Stimulated activated CD4-positive, alpha-beta T cell treated with anti-CD3 and anti-CD28 coated beads, Interleukin-4, amount 100 ng/mL, for 24 hours (primary cell): ENCODE measurements around the gene CAMK1G.

Experiments
- DNase-seq: peaks from one replicate; pipeline ENCODE4 v3.0.0-alpha.2; 2020

CAMK1G gene

DNA sequence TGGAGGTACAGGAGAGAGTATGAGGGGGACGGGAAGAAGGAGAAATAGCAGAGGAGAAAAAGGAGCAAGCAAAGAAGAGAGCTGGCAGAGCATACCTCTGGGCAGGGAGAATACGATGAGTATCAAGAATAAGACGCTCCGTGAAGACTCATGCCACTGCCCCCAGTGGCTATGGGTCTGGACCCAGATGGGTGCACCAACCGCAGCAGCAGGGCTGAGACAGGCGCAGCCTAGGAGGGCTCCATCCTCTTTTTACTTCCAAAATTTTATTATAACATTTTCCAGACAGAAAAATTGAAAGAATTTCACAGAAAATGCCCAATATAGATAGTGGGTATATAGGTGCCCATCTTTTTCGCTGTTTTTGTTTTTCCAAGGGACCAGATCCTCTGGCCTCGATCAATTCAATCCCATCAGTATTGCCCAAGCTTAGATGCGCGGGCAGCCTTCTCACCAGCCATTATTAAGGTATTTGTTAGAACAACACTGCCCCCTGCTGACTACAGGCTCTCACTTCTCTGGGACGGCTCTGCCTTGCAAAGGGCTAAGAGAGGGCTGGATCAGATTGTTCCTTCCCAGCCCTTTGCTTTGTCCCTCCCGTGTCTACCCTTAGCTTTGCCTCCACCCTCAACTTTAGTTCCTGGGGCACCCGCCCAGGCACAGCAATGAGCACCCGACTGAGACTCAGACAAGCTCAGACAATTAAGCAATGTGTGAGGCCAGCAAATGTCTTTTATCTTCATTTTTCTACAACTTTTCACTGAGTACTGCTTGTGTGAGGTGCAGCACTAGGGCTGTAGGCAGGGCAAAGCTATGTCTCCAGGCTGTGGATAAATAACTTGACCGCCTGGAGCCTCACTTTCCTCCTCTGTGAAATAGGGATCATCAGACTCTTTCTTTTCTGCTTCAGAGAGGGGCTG, 17.5 kb upstream of the CAMK1G start:
- DNase-seq = peak; percentile 85

DNA sequence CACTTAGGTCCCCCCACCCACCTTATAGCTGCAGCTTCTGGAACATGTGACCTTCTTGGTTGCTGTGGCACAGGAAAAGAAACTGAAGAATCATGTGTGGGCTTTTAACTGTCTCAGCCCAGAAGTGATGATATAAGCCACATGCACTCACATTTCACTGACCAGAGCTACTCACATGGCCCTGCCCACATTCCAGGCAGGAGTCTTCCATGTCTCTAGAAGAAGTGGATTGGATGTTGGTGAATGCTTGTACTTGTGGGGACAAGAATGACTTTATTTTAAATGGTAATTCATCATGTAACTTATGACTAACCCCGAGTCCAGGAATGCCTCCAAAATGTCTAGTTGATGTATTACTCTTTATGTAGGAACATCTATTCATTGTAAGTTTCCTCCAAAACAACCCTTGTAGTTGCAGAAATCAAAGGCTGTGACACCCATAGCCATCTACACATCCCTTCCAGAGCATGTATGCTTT, 15.8 kb upstream of the CAMK1G start:
- no peak for DNase-seq

DNA sequence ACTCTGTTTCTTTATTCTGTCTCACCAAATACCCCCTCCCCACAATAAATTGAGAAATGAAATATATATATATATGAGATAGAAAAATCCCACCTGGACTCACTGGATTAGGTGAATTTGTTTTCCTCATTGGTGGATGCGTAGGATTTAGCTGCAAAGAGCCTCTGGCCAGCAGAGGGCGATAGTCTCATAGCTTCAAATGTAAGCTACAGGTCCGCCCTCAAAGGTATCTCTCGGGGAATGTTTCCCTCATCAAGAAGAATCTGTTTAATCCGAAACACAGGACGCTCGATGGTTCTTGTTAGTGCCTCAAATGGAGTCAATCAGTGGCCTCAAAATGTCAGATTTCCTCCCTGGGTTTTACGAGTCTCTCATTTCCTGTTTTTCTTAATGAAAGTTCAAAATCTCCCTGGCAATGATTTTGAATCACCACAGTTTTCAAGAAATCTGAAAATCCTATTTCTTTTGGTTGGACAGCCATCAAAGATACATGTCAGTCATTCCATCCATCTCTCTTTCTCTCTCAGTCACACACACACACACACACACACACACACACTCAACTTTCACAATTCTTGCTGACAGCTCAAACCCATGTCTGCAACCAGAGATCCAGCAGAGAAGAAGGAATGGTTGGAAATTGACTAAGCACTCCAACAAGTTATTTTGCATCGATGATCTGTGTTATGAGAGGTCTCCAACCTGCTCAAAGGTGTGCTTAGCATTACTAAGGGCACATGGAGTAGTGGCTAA, 13.9 kb upstream of the CAMK1G start:
- DNase-seq = peak; percentile 83

- DNase-seq = no peak
Observed at GRCh38 chr1:209570743-209571142, 12.8 kb upstream of the CAMK1G start.

DNA sequence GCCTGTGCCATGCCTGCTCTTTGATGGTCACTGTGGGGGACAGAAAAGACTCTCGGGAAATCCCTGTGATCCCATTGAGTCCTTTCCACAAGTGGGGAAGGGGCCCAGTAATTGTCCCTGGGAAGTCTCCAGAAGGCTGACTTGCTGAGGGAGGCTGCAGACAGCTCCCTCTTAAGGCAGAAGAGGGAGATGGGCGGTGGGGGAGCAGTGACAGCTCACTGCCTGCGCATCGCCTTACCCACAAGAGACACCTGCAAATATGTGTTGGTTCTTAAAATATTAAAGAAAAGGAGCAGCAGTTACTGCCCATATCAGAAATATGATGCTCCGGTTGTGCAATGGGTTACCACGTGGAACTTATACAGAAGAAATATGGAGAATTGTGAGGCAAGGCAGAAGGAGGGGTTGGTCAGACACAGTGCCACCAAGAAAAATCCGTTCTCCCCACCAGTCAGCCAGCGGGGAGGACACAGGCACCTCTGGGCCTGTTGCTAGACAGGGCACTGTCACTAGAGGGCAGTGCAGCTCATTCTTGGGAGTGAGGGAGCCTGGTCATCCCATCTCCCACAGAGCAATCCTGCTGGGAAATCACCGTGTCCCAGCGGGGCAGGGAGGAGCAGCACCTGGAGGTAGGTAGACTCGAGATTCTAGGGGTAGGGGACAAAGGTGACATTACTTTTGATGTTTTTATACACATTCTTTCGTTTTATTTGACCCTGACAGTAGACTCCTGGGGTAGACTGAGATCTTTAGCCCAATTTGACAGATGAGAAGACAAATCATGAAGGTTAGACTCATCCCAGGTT, 6.9 kb upstream of the CAMK1G start:
- DNase-seq = peak; percentile 76

GRCh38 chr1:209577346-209577745, 6.2 kb upstream of the CAMK1G start:
- no peak for DNase-seq

DNA sequence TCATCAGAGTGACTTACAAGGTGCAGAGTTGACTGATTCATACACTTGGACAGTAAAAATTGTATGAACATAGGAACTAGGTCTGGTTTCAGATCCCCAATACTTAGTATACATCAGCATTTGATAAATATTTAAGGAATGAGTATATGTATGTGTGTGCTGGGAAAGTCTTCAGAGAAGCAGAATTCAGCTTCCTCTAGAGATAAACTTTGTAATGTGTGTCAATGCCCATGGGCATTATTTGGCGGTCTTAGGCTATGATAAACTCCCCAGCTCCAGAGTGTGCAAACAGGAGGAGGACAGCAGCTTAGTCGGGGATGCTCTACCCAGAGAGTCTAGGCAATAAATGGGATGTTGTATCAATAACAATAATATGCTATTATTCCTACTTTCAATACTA, 2.9 kb upstream of the CAMK1G start:
- no peak for DNase-seq

DNA sequence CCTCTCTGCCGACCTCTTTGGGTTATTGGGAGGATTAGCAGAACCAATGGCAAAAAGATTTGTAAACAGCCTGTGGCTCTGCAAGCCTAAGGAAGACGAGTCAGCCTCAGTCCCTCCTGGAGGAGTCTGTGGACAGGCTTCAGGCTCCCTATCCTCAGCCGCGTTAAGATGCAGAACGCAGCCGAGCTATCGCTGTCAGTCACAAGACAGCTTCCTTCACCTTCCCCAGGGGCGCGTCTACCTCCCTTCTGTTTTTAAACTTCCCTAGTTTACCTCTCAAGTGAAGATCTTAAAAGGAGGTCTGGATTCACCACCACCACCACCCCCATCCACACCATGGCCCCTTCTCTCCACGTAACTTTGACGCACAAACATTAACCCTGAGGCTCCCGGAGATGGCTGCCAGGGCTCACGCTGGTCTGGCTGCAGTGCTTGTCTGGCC, 738 bp downstream of the CAMK1G start:
- no peak for DNase-seq

GRCh38 chr1:209585197-209585596, 1.7 kb downstream of the CAMK1G start:
- DNase-seq = no peak

GRCh38 chr1:209585672-209586071, 2.2 kb downstream of the CAMK1G start:
- DNase-seq = no peak

DNA sequence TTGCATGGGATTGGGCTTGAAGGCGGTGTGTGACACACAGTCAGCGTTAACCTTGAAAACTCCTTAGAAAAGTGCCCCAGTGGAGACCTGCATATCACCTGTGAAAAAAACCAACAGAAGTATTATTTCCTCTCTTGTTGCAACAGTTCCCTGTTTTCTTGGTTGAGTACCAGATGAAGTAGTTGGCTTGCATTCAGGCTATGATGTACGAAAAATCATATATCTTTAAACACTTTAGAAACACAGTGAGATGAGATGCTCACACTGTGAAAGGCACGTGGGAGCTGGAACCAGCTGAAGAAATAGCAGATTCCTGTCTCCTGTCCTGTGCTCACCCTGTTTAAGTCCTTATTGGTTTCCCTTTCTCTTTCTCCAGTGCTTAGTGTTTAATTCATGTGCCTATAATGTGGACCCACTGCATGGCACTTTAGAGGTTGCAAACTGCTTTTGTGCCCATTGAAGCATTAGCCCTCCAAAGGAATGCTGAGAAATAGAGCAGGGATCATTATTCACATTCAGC, 2.8 kb downstream of the CAMK1G start:
- DNase-seq = no peak

- DNase-seq = no peak
Observed at GRCh38 chr1:209587789-209588188, 4.3 kb downstream of the CAMK1G start.

DNA sequence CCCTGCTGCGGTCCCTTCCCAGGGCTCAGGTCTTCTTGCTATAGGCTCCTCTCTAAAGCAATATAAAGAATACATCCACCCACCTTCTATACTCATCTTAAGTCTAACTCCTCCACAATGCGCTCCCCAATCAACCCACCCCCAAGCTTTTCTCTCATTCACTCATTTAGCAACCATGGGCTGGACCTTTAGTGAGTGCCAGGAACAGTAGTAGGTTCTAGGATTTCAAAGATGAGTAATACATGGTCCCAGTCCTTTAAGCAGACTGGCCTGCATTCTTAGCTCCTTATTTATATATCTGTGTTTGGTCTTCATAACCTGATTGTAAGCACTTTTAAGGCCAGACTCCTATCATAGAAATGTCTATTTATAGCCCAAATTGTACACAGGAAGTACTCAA, 5.9 kb downstream of the CAMK1G start:
- DNase-seq = no peak

GRCh38 chr1:209589863-209590262, 6.3 kb downstream of the CAMK1G start:
- DNase-seq = no peak

GRCh38 chr1:209590405-209590804, 6.9 kb downstream of the CAMK1G start:
- no peak for DNase-seq

GRCh38 chr1:209593747-209594146, 10.2 kb downstream of the CAMK1G start:
- no peak for DNase-seq

DNA sequence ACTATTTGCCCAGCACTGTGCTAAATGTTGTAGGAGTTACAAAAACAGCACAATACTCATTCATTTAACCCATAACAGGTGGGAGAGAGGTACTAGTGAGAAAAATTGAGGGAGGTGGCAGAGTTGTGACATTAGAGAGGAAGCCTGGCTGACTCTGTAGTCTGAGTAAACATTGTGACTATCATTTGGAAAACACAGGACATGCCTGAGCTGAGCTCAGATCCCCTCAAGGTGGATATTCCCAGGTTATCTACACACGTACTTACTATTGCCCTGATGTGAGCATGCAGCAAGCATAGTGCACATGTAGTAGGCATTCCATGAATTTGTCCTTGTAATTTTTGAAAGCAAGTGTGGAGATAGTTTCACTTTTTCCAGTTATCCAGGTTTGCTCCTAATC, 10.9 kb downstream of the CAMK1G start:
- no peak for DNase-seq

GRCh38 chr1:209595028-209595427, 11.5 kb downstream of the CAMK1G start:
- no peak for DNase-seq

DNA sequence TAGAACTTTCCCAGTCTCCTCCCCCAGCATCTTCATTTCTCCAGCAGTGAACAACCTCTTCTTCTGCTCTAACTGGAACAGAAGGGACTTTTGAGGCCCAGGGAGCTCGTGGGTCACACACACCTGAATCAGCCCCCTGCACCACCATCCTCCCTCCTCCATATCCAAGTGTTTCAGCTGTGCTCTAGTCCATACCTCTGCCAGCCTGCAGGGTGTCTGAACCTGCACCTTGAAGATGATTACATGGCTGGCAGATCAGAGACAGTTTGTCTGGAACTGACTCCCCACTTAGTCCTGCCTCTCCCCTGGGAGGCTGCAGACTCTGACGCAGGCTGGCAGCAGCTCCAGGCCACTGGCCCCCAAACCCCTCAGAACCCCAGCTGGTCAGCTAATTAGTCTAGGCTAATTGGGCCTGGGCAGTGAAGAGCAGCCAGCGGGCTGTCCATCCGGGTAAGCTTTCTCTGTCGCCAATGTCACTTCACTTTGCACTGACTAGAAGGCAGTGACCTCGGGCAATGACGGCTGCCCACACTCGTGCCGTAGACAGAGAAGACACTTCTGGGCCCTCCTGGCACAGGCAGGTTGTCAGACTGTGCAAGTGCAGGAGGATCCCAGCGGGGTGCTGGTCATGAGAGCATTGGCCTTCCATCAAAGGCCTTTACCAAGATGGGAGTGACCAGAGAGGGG, 12.2 kb downstream of the CAMK1G start:
- no peak for DNase-seq

- no peak for DNase-seq
Observed at GRCh38 chr1:209597499-209597898, 14.0 kb downstream of the CAMK1G start.

GRCh38 chr1:209598227-209598626, 14.7 kb downstream of the CAMK1G start:
- no peak for DNase-seq

DNA sequence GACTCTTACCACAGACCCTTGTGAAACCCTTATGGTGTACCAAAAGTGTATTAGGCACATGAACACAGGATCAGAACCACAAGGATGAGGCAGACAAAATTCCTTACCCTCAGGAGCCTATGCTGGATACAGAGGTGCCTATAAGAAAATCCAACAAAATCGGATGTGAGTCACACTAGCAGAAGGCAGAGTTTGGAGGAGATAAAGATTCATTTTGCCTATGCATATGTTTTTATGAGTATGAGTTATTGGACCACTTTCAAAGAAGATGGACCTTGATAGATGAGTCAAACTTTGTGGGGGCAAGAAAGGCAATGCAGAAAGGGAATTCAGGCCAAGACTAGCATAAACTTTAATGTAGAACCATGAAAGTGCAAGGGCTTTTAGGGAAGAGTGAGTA, 17.0 kb downstream of the CAMK1G start:
- DNase-seq = no peak
